Subcutaneous adipose tissue (tissue), 4 donors: ENCODE measurements around the gene GTF2A2. TPM values are rescaled to one million over a fixed set of nuclear protein-coding genes. Genes with fewer than 3 reads are reported as not detected.

Experiments used
- total RNA-seq, 4 donors: library from RNA; depleted of rRNA; stranded (reverse); fragments of >200 nt; gene quantifications; one replicate each; pipeline ENCODE4 v1.1.0, GENCODE V29; 2016
- TF ChIP-seq, protein P1 (sequence below): fragments of 450-650 bp; IDR thresholded peaks from one replicate; pipeline ENCODE4 v1.5.1; 2016; ENCODE audit warnings: low read depth, mild to moderate bottlenecking, control low read depth, antibody characterized with exemption, moderate library complexity

GTF2A2 gene
- total RNA-seq, 4 donors from 2014 or later, result 24.3 to 44.5 (median 28.4) TPM

DNA sequence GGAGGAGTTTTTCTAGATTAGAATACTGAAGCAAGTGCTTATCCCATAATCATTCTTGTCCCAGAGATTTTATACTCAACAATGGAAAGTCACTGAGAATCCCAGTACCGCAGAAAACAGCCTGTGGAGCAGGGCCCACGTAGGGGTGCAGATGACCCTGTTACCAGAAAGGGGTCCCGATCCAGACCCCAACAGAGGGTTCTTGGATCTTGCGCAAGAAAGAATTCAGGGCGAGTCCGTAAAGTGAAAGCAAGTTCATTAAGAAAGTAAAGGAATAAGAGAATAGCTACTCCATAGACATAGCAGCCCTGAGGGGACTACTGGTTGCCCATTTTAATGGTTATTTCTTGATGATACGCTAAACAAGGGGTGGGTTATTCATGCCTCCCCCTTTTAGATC lies 43.2 kb downstream of the GTF2A2 start:
- TF ChIP-seq, protein P1, sequence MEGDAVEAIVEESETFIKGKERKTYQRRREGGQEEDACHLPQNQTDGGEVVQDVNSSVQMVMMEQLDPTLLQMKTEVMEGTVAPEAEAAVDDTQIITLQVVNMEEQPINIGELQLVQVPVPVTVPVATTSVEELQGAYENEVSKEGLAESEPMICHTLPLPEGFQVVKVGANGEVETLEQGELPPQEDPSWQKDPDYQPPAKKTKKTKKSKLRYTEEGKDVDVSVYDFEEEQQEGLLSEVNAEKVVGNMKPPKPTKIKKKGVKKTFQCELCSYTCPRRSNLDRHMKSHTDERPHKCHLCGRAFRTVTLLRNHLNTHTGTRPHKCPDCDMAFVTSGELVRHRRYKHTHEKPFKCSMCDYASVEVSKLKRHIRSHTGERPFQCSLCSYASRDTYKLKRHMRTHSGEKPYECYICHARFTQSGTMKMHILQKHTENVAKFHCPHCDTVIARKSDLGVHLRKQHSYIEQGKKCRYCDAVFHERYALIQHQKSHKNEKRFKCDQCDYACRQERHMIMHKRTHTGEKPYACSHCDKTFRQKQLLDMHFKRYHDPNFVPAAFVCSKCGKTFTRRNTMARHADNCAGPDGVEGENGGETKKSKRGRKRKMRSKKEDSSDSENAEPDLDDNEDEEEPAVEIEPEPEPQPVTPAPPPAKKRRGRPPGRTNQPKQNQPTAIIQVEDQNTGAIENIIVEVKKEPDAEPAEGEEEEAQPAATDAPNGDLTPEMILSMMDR, result no peak

DNA sequence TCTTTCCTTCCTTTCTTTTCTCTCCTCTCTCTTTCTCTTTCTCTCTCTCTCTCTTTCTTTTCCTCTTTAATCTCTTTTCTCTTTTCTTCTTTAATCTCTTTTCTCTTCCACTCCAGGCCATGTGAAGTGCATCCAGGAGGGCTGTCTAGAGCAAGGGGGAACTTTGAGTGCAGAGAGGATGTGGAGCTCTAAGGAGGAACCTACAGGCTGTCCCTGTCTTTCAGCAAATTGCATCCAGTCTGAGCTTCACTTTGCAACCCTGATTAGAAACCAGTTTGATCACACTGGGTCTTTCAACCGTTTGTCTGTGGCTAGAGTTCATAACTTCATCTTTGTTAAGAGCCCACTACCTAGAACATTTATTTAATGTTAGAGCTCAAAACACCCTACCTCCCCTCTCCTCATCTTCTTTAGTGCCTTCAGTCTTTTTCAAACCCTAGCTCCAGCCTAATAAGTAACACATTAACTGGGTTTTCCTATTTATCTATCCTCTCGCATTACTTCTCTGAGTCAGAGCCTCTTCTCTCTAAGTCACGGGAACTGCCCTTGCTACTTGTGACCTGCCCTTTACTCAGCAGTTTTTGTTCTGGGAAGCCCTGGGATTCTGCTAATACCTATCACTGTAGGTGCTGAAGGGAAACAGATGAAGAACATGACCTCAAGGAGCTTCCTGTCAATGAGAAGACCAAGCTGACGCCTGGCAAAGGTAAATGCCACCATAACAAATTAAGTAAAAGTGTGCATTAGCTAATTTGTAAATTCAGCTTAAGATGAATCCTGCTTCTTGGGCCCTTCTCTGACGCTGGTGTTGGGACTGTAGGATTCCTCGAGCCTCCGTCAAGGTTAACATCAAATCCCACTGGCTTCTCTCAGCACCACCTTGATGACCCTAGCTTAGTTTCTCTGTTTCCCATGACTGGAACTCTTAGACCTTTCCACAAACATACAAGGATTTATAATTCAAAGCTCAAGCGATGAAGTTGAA lies 45.7 kb downstream of the GTF2A2 start, which contains the start of gene GCNT3:
TSS of gene GCNT3 (plus strand) at position 508 of the 985 bp plus-strand sequence. CDS start 6,456 bp downstream, outside the sequence.
- TF ChIP-seq, protein P1, result no peak

DNA sequence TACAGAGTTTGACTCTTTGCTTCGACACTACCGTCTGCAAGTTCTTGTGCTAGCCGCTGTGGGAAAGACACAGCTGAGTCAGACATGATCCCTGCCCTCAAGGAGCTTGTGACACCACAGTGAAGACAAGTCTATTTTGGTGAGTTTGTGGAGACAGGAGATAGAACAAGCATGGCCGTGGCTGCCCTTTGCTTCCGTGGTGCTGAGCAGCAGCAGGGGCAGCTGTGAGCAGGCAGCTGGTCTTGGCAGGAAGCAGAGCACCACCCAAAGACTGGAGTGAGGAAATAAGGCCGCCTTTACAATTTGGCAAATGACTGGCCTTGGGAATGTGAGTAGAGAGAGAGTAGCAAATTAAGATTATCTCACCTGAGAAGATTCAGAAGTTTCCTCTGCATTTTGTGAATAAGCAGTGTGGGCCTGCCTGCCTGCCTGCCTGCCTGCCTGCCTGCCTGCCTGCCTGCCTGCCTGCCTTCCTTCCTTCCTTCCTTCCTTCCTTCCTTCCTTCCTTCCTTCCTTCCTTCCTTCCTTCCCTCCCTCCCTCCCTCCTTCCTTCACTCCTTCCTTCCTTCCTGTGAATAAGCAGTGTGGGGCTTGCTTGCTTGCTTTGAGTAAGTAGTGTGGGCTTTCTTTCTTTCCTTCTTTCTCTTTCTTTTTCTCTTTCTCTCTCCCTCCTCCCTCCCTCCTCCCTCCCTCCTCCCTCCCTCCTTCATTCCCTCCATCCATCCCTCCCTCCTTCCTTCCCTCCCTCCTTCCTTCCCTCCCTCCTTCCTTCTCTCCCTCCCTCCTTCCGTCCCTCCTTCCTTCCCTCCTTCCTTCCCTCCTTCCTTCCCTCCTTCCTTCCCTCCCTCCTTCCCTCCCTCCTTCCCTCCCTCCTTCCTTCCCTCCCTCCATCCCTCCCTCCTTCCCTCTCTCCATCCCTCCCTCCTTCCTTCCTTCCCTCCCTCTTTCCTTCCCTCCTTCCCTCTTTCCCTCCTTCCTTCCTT lies 47.3 kb downstream of the GTF2A2 start:
- TF ChIP-seq, protein P1, result no peak

DNA sequence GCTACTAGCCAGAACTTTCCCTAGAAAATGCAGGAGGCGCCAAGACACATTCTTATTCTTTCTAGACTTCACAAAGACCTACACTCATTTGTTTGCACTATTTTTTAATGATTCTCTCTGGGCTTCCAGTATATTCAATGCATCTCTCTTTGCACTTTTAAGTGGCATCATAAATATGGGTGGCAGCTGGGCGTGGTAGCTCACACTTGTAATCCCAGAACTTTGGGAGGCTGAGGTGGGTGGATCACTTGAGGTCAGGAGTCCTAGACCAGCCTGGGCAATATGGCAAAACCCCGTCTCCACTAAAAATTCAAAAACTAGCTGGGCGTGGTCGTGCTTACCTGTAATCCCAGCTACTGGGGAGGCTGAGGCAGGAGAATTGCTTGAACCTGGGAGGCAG lies 51.3 kb downstream of the GTF2A2 start:
- TF ChIP-seq, protein P1, result no peak

DNA sequence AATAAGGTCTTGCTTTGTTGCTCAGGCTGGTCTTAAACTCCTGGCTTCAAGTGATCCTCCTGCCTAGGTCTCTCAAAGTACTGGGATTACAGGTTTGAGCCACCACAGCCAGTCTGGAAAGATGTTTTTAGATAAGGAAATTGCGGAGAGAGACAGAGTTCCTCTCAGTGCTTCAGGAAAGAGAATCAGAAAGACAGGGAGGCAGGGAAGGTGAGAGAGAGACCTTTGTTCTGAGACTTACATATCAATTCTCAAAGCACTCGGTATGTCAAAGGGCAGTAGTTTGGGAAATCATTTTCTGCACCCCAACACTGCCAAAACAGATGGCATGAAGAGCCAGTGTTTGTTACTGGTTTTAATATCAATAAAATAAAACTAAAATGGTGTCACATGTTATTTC lies 58.9 kb downstream of the GTF2A2 start:
- TF ChIP-seq, protein P1, result no peak

DNA sequence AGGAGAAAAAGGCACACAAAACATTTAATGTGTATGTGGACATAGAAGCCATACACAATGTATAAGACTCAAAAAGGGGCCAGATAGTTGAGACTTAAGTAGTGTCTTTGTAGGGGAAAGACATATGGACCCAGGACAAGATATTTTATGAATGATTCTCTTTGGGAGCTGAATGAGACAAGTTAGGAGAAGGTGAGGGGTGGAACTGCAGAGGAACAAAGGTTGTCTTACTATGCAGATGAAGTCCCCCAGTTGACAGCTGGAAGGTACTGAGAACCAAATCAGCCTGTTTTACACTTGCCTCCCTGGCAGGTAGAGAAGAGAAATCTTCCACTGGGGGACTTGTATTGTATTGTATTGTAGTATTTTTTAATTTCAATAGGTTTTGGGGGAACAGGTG lies 60.7 kb downstream of the GTF2A2 start:
- TF ChIP-seq, protein P1, result no peak

DNA sequence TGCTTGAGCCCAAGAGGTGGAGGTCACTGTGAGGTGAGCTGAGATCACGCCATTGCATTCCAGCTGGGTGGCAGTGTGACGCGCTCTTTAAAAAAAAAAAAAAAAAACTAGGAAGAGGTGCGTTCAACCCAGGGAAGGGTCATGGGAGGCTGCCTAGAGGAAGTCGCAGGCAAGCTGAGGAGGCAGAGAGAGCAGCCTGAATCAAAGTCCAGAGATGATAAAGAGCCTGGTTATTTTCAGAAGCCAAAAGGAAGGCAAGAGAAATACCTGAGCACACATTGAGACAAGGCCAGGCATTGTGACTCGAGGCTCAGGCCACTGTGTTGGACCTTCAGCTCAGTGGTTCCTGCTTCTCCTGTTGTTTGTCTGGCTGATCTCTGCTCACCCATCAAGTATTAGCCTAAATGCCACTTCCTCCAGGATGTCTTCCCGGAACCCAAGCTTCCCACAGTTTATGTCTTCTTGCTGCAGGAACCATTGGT lies 61.8 kb downstream of the GTF2A2 start:
- TF ChIP-seq, protein P1, result no peak
